ENCODE measurements around the gene RAD52. TPM values are rescaled to one million over a fixed set of nuclear protein-coding genes. Genes with fewer than 3 reads are reported as not detected.

The RAD52 gene
- total RNA-seq = 18.4 and 19.1 TPM in 2 replicates

GRCh38 chr12:949453-950191 lies at the start of gene RAD52:
Gene RAD52 (minus strand): TSS chr12:949694. CDS start chr12:933058, 16,636 bp downstream.

GRCh38 chr12:990661-991349 lies 41.3 kb upstream of the RAD52 start, which contains the start of gene ERC1:
Gene ERC1 (plus strand): TSS chr12:991223. CDS start chr12:1027904, 36,681 bp downstream.

Other genes starting within 250 kb of the RAD52 start
- gene WNK1, start 197.1 kb downstream of the RAD52 start, total RNA-seq = 63.0 and 79.2 TPM in 2 replicates
- 50.6 and 52.6 TPM in 2 replicates for gene ERC1, start 41.5 kb upstream of the RAD52 start, total RNA-seq